ENCODE data around the gene ZNRF1. TPM values are rescaled to one million over a fixed set of nuclear protein-coding genes. Genes with fewer than 3 reads are reported as not detected.
A peak's percentile ranks its signal among the peaks of the same experiment; 100 is the strongest.

ZNRF1 gene
- total RNA-seq, 2 donors from 2014 or later = 44.9 to 46.1 TPM

DNA sequence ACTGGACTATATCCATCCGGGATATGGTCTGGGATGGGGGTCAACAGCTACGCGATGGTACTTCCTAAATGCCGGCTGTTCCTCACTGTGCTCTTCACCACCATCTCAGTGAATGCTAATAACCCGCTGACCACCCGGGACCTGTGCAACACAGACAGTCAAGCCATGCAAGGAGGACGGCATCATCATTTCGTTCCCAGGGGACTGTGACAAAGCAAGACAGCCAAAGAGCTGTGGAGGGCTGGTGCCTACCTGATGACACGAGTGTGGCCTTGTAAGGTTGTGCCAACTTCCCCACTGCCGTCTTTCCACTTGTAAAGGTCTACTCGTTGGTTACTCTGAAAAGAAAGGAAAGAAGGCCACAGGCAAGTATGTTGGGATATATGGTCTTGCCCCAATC, 47.6 kb upstream of the ZNRF1 start:
- H3K4me1 ChIP-seq (ENCODE audit: control insufficient read depth, insufficient read depth, low read length) = no peaks in the 10 kb centered on the region
- no peaks in the 10 kb centered on the region for H3K27me3 ChIP-seq (ENCODE audit: control insufficient read depth, insufficient read depth, low read length, poor library complexity, severe bottlenecking)
- no peak overlapping the region for H3K9ac ChIP-seq (ENCODE audit: extremely low read depth, low read length, poor library complexity, severe bottlenecking)
- TF ChIP-seq, protein P1, sequence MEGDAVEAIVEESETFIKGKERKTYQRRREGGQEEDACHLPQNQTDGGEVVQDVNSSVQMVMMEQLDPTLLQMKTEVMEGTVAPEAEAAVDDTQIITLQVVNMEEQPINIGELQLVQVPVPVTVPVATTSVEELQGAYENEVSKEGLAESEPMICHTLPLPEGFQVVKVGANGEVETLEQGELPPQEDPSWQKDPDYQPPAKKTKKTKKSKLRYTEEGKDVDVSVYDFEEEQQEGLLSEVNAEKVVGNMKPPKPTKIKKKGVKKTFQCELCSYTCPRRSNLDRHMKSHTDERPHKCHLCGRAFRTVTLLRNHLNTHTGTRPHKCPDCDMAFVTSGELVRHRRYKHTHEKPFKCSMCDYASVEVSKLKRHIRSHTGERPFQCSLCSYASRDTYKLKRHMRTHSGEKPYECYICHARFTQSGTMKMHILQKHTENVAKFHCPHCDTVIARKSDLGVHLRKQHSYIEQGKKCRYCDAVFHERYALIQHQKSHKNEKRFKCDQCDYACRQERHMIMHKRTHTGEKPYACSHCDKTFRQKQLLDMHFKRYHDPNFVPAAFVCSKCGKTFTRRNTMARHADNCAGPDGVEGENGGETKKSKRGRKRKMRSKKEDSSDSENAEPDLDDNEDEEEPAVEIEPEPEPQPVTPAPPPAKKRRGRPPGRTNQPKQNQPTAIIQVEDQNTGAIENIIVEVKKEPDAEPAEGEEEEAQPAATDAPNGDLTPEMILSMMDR (conservative IDR thresholded peaks at IDR 0.05) = no peak
- no peak overlapping the region for H3K4me3 ChIP-seq (ENCODE audit: low read length)
- Mint-ChIP-seq H3K4me1 (no peaks in the 10 kb centered on the region), H3K36me3 (ENCODE audit: low read depth) (peaks cover 74% of the 10 kb centered on the region), H3K27me3 (ENCODE audit: insufficient read depth) (no peaks in the 10 kb centered on the region), H3K9me3 (no peaks in the 10 kb centered on the region), H3K27ac (no peak overlapping the region), H3K4me3 (no peak overlapping the region)
- no peaks in the 10 kb centered on the region for H3K9me3 ChIP-seq (ENCODE audit: control insufficient read depth, low read length)
- H3K27ac ChIP-seq (ENCODE audit: low read depth, low read length) = no peak overlapping the region
- H3K36me3 ChIP-seq (ENCODE audit: control insufficient read depth, insufficient read depth, low read length) = peaks cover 58% of the 10 kb centered on the region
- 94 to 97% methylated on average over 11 of the region's 11 CpGs for WGBS, 2 experiments (ENCODE audit: insufficient coverage in 1 of 2, insufficient read length in 1 of 2)
- peak; percentile 7 for DNase-seq

DNA sequence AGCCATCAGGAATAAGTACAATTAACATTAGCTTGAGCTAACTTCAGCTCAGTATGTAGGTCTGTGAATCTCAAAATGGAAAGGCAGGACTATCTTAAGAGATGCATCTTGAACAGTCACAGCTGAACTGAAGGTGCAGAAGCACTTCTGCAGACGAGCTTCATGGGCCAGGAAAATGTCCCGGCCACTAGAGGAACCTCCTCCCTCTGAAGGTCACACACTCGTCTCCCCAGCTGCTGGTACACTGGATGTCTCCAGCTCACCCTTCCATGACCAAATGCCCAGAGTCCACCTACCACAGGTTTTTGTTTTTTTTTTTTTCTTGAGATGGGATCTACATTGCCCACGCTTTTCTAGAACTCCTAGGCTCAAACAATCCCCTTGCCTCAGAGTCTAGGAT, 47.1 kb upstream of the ZNRF1 start:
- Histone ChIP-seq H3K9me3 (ENCODE audit: control insufficient read depth, low read length) (no peaks in the 10 kb centered on the region), H3K4me1 (ENCODE audit: control insufficient read depth, insufficient read depth, low read length) (no peaks in the 10 kb centered on the region), H3K9ac (ENCODE audit: extremely low read depth, low read length, poor library complexity, severe bottlenecking) (no peak overlapping the region), H3K4me3 (ENCODE audit: low read length) (no peak overlapping the region), H3K36me3 (ENCODE audit: control insufficient read depth, insufficient read depth, low read length) (peaks cover 59% of the 10 kb centered on the region), H3K27me3 (ENCODE audit: control insufficient read depth, insufficient read depth, low read length, poor library complexity, severe bottlenecking) (no peaks in the 10 kb centered on the region), H3K27ac (ENCODE audit: low read depth, low read length) (no peak overlapping the region)
- no peaks in the 10 kb centered on the region for H3K4me1 Mint-ChIP-seq
- peak; percentile 6 for DNase-seq
- no peaks in the 10 kb centered on the region for H3K27me3 Mint-ChIP-seq (ENCODE audit: insufficient read depth)
- WGBS, 2 experiments (ENCODE audit: insufficient coverage in 1 of 2, insufficient read length in 1 of 2) = 88 to 99% methylated on average over 3 of the region's 4 CpGs
- H3K36me3 Mint-ChIP-seq (ENCODE audit: low read depth) = peaks cover 73% of the 10 kb centered on the region
- no peaks in the 10 kb centered on the region for H3K9me3 Mint-ChIP-seq
- TF ChIP-seq, protein P1 (conservative IDR thresholded peaks at IDR 0.05) = no peak
- H3K27ac Mint-ChIP-seq = no peak overlapping the region
- no peak overlapping the region for H3K4me3 Mint-ChIP-seq

DNA sequence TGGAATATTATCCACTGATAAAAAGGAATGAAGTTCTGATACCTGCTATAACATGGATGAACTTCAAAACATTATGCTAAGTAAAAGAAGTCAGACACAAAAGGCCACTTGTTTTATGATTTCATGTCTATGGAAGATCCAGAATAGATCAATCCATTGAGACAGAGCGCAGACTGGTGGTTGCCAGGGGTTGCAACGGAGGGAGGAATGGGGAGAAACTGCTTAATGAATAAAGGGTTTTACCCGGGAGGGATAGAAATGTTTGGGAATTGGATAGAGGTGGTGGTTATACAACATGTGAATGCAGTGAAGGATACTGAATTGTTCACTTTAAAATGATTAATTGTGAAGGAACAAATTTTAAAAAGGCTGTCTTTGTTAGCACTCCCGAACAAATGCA, 44.1 kb upstream of the ZNRF1 start:
- Histone ChIP-seq H3K9me3 (ENCODE audit: control insufficient read depth, low read length) (no peaks in the 10 kb centered on the region), H3K27me3 (ENCODE audit: control insufficient read depth, insufficient read depth, low read length, poor library complexity, severe bottlenecking) (no peaks in the 10 kb centered on the region), H3K4me1 (ENCODE audit: control insufficient read depth, insufficient read depth, low read length) (no peaks in the 10 kb centered on the region), H3K4me3 (ENCODE audit: low read length) (no peak overlapping the region), H3K9ac (ENCODE audit: extremely low read depth, low read length, poor library complexity, severe bottlenecking) (no peak overlapping the region), H3K36me3 (ENCODE audit: control insufficient read depth, insufficient read depth, low read length) (peaks cover 57% of the 10 kb centered on the region), H3K27ac (ENCODE audit: low read depth, low read length) (peak overlapping the region; percentile 1)
- no peaks in the 10 kb centered on the region for H3K27me3 Mint-ChIP-seq (ENCODE audit: insufficient read depth)
- no peak overlapping the region for H3K27ac Mint-ChIP-seq
- H3K4me1 Mint-ChIP-seq = no peaks in the 10 kb centered on the region
- H3K4me3 Mint-ChIP-seq = no peak overlapping the region
- 91 to 98% methylated on average over 4 of the region's 4 CpGs for WGBS, 2 experiments (ENCODE audit: insufficient coverage in 1 of 2, insufficient read length in 1 of 2)
- TF ChIP-seq, protein P1 (conservative IDR thresholded peaks at IDR 0.05) = no peak
- H3K9me3 Mint-ChIP-seq = no peaks in the 10 kb centered on the region
- DNase-seq = peak; percentile 9
- peaks cover 57% of the 10 kb centered on the region for H3K36me3 Mint-ChIP-seq (ENCODE audit: low read depth)

Data from endodermal cell (in vitro differentiated cells).